GM23338 (cell line): ENCODE data around the gene MAGEB3. TPM values are rescaled to one million over a fixed set of nuclear protein-coding genes. Genes with fewer than 3 reads are reported as not detected.
A peak's percentile ranks its signal among the peaks of the same experiment; 100 is the strongest.

ENCODE experiments used
- ATAC-seq: fragments of 200-7000 bp; cut with Tn5 transposase; 3 replicates; pipeline ENCODE4 v1.9.1; 2020
- DNase-seq: peaks from one replicate; pipeline ENCODE4 v3.0.0-alpha.2; 2015; ENCODE audit warnings: low spot score
- H2AFZ ChIP-seq: fragments of 200-600 bp; sonication (generic); 2 replicates; pipeline ENCODE4 v1.8.0; 2016; ENCODE audit warnings: antibody characterized with exemption, mild to moderate bottlenecking, moderate library complexity
- H3F3A ChIP-seq: fragments of 200-600 bp; sonication (generic); replicated peaks from 2 replicates; pipeline ENCODE4 v1.8.0; 2017; ENCODE audit warnings: antibody characterized with exemption, mixed run types, low read depth
- H3K27ac ChIP-seq: fragments of 200-600 bp; sonication (generic); 2 replicates; pipeline ENCODE4 v1.6.1; 2016; ENCODE audit warnings: low read depth
- H3K27me3 ChIP-seq: fragments of 200-600 bp; sonication (generic); 2 replicates; pipeline ENCODE4 v1.8.0; 2016; ENCODE audit warnings: mild to moderate bottlenecking, mixed run types, moderate library complexity; ENCODE audit not compliant: insufficient read depth
- H3K36me3 ChIP-seq: fragments of 200-600 bp; sonication (generic); 2 replicates; pipeline ENCODE4 v1.8.0; 2016; ENCODE audit warnings: mild to moderate bottlenecking; ENCODE audit not compliant: insufficient read depth
- H3K4me1 ChIP-seq: fragments of 200-600 bp; sonication (generic); 2 replicates; pipeline ENCODE4 v1.8.0; 2016; ENCODE audit warnings: mild to moderate bottlenecking, moderate library complexity; ENCODE audit not compliant: insufficient read depth
- H3K4me2 ChIP-seq: fragments of 200-600 bp; sonication (generic); 2 replicates; pipeline ENCODE4 v1.7.1; 2017; ENCODE audit warnings: mixed run types
- H3K4me3 ChIP-seq: fragments of 200-600 bp; sonication (generic); 2 replicates; pipeline ENCODE4 v1.6.1; 2016; ENCODE audit warnings: mixed run types
- H3K79me2 ChIP-seq: fragments of 200-600 bp; sonication (generic); replicated peaks from 2 replicates; pipeline ENCODE4 v1.8.0; 2017; ENCODE audit warnings: mild to moderate bottlenecking; ENCODE audit not compliant: insufficient read depth
- H3K9me2 ChIP-seq: fragments of 200-600 bp; sonication (generic); 2 replicates; pipeline ENCODE4 v1.8.0; 2017; ENCODE audit not compliant: insufficient read depth
- H4K20me1 ChIP-seq: fragments of 200-600 bp; sonication (generic); replicated peaks from 2 replicates; pipeline ENCODE4 v1.8.0; 2017; ENCODE audit warnings: mild to moderate bottlenecking; ENCODE audit not compliant: insufficient read depth
- H3K27ac Mint-ChIP-seq: 2 replicates; pipeline ENCODE4 v1.8.0; 2020; ENCODE audit warnings: inconsistent platforms, mild to moderate bottlenecking, moderate library complexity, mixed read lengths
- H3K27me3 Mint-ChIP-seq: 3 replicates; pipeline ENCODE4 v1.8.0; 2022; ENCODE audit warnings: low read depth, mild to moderate bottlenecking, moderate library complexity, mixed read lengths, inconsistent platforms; ENCODE audit not compliant: insufficient read depth, poor library complexity
- H3K36me3 Mint-ChIP-seq: 3 replicates; pipeline ENCODE4 v1.8.0; 2021; ENCODE audit warnings: low read depth, mild to moderate bottlenecking, inconsistent platforms, moderate library complexity, mixed read lengths
- H3K4me1 Mint-ChIP-seq: 3 replicates; pipeline ENCODE4 v1.8.0; 2020; ENCODE audit warnings: mild to moderate bottlenecking, inconsistent platforms, mixed read lengths
- H3K4me3 Mint-ChIP-seq: 3 replicates; pipeline ENCODE4 v1.8.0; 2021; ENCODE audit warnings: moderate library complexity, mild to moderate bottlenecking, inconsistent platforms, mixed read lengths
- H3K9me3 Mint-ChIP-seq: 3 replicates; pipeline ENCODE4 v1.8.0; 2020; ENCODE audit warnings: moderate library complexity, mild to moderate bottlenecking, inconsistent platforms, mixed read lengths
- CTCF ChIP-seq, 2 experiments: fragments of 200-600 bp in 1 of 2; sonication (generic) in 1 of 2; conservative IDR thresholded peaks; 2 replicates each; pipeline versions ENCODE4 v1.5.1 to v1.6.1; 2016 to 2017; ENCODE audit warnings: antibody characterized with exemption in 2 of 2, low read depth in 2 of 2, mild to moderate bottlenecking in 2 of 2, moderate library complexity in 1 of 2
- ETS1 ChIP-seq: IDR thresholded peaks from 2 replicates; pipeline ENCODE4 v1.6.1; 2016; ENCODE audit warnings: antibody characterized with exemption
- NANOG ChIP-seq: IDR thresholded peaks from 2 replicates; pipeline ENCODE4 v1.6.1; 2016; ENCODE audit warnings: antibody characterized with exemption, borderline replicate concordance
- REST ChIP-seq: IDR thresholded peaks from one replicate; pipeline ENCODE4 v1.6.1; 2018; ENCODE audit warnings: antibody characterized with exemption; ENCODE audit not compliant: unreplicated experiment
- ZNF331 ChIP-seq: fragments of 250-450 bp; sonication (Bioruptor Pico); IDR thresholded peaks from 2 replicates; pipeline ENCODE4 v1.5.0; 2020; ENCODE audit warnings: low read depth, mild to moderate bottlenecking, moderate library complexity
- polyA plus RNA-seq: library from polyadenylated mRNA; unstranded; fragments of >200 nt; fragmentation: Nextera tagmentation; extraction: Ambion mirVana; gene quantifications from 2 replicates; pipeline ENCODE4 v1.2.1, GENCODE V29; 2016
- total RNA-seq: library from RNA; depleted of rRNA; stranded (reverse); fragments of >200 nt; shearing (Covaris generic); gene quantifications from 2 replicates; pipeline ENCODE4 v1.2.3, GENCODE V29; 2014

The MAGEB3 gene
- total and polyA plus RNA-seq, 2 experiments from 2014 or later: not detected

GRCh38 chrX:30212172-30212571 is 18.3 kb upstream of the MAGEB3 start (continued):
- TF ChIP-seq CTCF (conservative IDR thresholded peaks at IDR 0.05; ENCODE audit: low read depth in 2 of 2): no peak
- no peak for TF ChIP-seq ZNF331 (CRISPR knock-in tag)
- TF ChIP-seq REST: no peak
- no peak for TF ChIP-seq ETS1

GRCh38 chrX:30215357-30215843 is 15.1 kb upstream of the MAGEB3 start, which contains the start of gene MAGEB2:
Gene MAGEB2, plus strand, starts transcription at chrX:30215563. Its CDS starts 3,018 bp downstream, at chrX:30218581.
- H3K27ac ChIP-seq: no peak within 1 kb of the TSS
- TF ChIP-seq CTCF (conservative IDR thresholded peaks at IDR 0.05; ENCODE audit: low read depth in 2 of 2) (peak; percentile 33 to 53), NANOG (no peak)
- no peak within 1 kb of the TSS for H3K4me2 ChIP-seq
- no peak within 1 kb of the TSS for H3K4me3 Mint-ChIP-seq
- no peaks in the 10 kb centered on the region for H3K27me3 ChIP-seq
- no peaks in the 10 kb centered on the region for H3F3A ChIP-seq
- H3K9me2 ChIP-seq: no peaks in the 10 kb centered on the region
- peaks cover 1% of the 10 kb centered on the region for H3K27me3 Mint-ChIP-seq
- DNase-seq: peak; percentile 36
- ATAC-seq: no peak
- H4K20me1 ChIP-seq: no peaks in the 10 kb centered on the region
- H2AFZ ChIP-seq: no peak within 1 kb of the TSS
- H3K36me3 ChIP-seq: no peaks in the 10 kb centered on the region
- no peaks in the 10 kb centered on the region for H3K79me2 ChIP-seq
- H3K4me3 ChIP-seq: no peak within 1 kb of the TSS
- H3K36me3 Mint-ChIP-seq: peaks cover 5% of the 10 kb centered on the region; the same call in 2 of the 3 replicates
- no peaks in the 10 kb centered on the region for H3K4me1 ChIP-seq
- H3K4me1 Mint-ChIP-seq: peaks cover 5% of the 10 kb centered on the region; the same call in 2 of the 3 replicates
- no peak within 1 kb of the TSS for H3K27ac Mint-ChIP-seq
- H3K9me3 Mint-ChIP-seq: peaks cover 3% of the 10 kb centered on the region; the same call in 1 of the 3 replicates
